Activated naive CD8-positive, alpha-beta T cell (primary cell): ENCODE measurements around the gene SAMD9.
A peak's percentile ranks its signal among the peaks of the same experiment; 100 is the strongest.
"Not testable (repeated sequence)": the region's sequence is repeated elsewhere in the genome, so short reads cannot be mapped to it uniquely, and the experiment has no call there.

Experiments used
- H3K27ac Mint-ChIP-seq: one replicate; pipeline ENCODE4 v1.8.0; 2021; ENCODE audit warnings: mixed read lengths
- H3K27me3 Mint-ChIP-seq: one replicate; pipeline ENCODE4 v1.8.0; 2021; ENCODE audit warnings: mixed read lengths
- H3K36me3 Mint-ChIP-seq: one replicate; pipeline ENCODE4 v1.8.0; 2021; ENCODE audit warnings: mixed read lengths
- H3K4me1 Mint-ChIP-seq: one replicate; pipeline ENCODE4 v1.8.0; 2021; ENCODE audit warnings: low read depth, mixed read lengths
- H3K4me3 Mint-ChIP-seq: one replicate; pipeline ENCODE4 v1.8.0; 2021; ENCODE audit warnings: mild to moderate bottlenecking, mixed read lengths
- H3K9me3 Mint-ChIP-seq: one replicate; pipeline ENCODE4 v1.8.0; 2021; ENCODE audit warnings: low read depth, mixed read lengths

Gene SAMD9

DNA sequence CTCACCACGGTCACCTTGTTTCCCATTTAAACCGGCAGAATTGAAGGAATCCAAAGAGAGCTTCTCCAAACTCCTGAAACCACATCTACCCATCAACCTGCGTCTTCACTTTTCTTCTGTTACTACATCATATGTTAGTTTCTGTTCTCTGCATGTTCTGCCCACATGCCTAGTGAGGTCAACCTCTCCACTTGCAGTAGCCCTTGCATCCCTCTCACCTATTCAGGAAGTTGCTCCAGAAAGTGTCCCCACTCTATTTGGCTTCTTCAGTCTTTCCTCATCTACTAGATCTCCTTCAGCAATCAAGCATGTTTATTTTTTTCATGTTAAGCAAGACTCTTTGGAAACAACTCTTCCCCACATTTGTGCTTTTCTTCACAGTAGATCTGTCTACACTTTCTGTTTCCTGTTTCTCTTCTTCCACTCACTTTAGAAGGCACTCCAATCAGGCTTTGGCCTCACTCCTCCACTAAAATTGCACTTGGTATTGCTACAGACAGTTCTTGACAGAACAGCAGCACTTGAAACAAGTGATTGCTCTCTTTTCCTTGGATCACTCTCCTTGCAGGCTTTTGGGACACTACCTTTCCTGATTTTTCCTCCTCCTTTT is 22.9 kb upstream of the SAMD9 start:
- no peak overlapping the region for H3K27ac Mint-ChIP-seq
- no peaks in the 10 kb centered on the region for H3K27me3 Mint-ChIP-seq
- no peak overlapping the region for H3K4me3 Mint-ChIP-seq
- peaks cover 42% of the 10 kb centered on the region for H3K36me3 Mint-ChIP-seq
- peaks cover 8% of the 10 kb centered on the region for H3K9me3 Mint-ChIP-seq
- peaks cover 7% of the 10 kb centered on the region for H3K4me1 Mint-ChIP-seq

GRCh38 chr7:93138576-93138975 is 20.8 kb upstream of the SAMD9 start:
- no peak overlapping the region for H3K27ac Mint-ChIP-seq
- peaks cover 48% of the 10 kb centered on the region for H3K36me3 Mint-ChIP-seq

GRCh38 chr7:93133005-93133404 is 15.2 kb upstream of the SAMD9 start:
- Mint-ChIP-seq H3K4me1 (no peaks in the 10 kb centered on the region), H3K9me3 (peaks cover 59% of the 10 kb centered on the region), H3K27me3 (no peaks in the 10 kb centered on the region), H3K27ac (no peak overlapping the region), H3K36me3 (peaks cover 40% of the 10 kb centered on the region), H3K4me3 (no peak overlapping the region)

More at GRCh38 chr7:93138576-93138975, 20.8 kb upstream of the SAMD9 start:
- peaks cover 27% of the 10 kb centered on the region for H3K9me3 Mint-ChIP-seq
- no peak overlapping the region for H3K4me3 Mint-ChIP-seq
- no peaks in the 10 kb centered on the region for H3K27me3 Mint-ChIP-seq
- no peaks in the 10 kb centered on the region for H3K4me1 Mint-ChIP-seq

GRCh38 chr7:93132216-93132615 is 14.4 kb upstream of the SAMD9 start:
- Mint-ChIP-seq H3K4me3 (no peak overlapping the region), H3K9me3 (peaks cover 57% of the 10 kb centered on the region), H3K36me3 (peaks cover 37% of the 10 kb centered on the region), H3K27ac (no peak overlapping the region), H3K4me1 (no peaks in the 10 kb centered on the region), H3K27me3 (no peaks in the 10 kb centered on the region)

GRCh38 chr7:93126954-93127353 is 9.2 kb upstream of the SAMD9 start:
- H3K27ac Mint-ChIP-seq, H3K4me3 Mint-ChIP-seq, H3K4me1 Mint-ChIP-seq, H3K27me3 Mint-ChIP-seq: not testable (repeated sequence)
- H3K9me3 Mint-ChIP-seq: peaks cover 33% of the 10 kb centered on the region
- H3K36me3 Mint-ChIP-seq: peaks cover 31% of the 10 kb centered on the region

GRCh38 chr7:93123532-93123931 is 5.8 kb upstream of the SAMD9 start:
- Mint-ChIP-seq H3K36me3 (peaks cover 34% of the 10 kb centered on the region), H3K9me3 (peaks cover 16% of the 10 kb centered on the region)
- not testable (repeated sequence) for H3K27ac Mint-ChIP-seq, H3K4me3 Mint-ChIP-seq, H3K4me1 Mint-ChIP-seq, H3K27me3 Mint-ChIP-seq

GRCh38 chr7:93120592-93121549 is 3.1 kb upstream of the SAMD9 start:
- H3K4me1 Mint-ChIP-seq: peaks cover 27% of the 10 kb centered on the region
- H3K9me3 Mint-ChIP-seq: peaks cover 14% of the 10 kb centered on the region
- H3K4me3 Mint-ChIP-seq: no peak overlapping the region
- H3K27ac Mint-ChIP-seq: no peak overlapping the region
- H3K27me3 Mint-ChIP-seq: no peaks in the 10 kb centered on the region
- H3K36me3 Mint-ChIP-seq: peaks cover 27% of the 10 kb centered on the region

DNA sequence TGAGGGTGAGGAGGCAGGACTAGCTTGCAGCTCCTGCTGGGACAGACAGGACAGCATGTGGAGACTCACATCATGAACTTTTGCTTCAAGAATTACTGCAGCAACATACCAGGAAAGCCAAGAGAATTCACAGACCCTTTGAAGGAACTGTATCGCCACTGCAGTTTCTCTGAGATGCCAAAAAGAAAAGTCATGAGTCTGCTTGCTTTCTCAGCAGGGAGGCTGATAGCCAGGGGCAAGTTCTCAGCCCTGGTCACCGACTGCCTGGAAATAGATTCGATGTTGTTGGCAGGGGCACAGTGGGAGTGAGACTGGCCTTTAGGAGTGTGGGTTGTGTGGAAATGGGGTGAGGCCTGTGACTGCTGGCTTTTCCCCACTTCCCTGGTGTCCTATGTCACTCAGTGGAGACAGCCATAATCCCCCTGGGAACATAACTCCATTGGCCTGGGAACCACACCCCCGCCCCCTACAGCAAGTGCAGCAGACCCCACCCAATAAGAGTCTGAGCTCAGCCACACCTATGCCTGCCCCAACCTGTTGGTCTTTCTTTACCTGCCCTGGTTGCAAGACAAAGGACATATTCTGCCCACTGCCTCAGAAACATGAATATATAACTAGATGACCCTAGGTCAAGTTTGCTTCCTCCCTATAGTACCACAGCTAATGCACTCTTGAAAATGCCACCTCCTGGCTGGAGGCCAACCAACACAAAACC is 1.6 kb upstream of the SAMD9 start:
- Mint-ChIP-seq H3K4me3 (no peak overlapping the region), H3K27ac (peak overlapping the region; percentile 19), H3K36me3 (peaks cover 26% of the 10 kb centered on the region), H3K4me1 (peaks cover 43% of the 10 kb centered on the region), H3K27me3 (no peaks in the 10 kb centered on the region), H3K9me3 (peaks cover 8% of the 10 kb centered on the region)

GRCh38 chr7:93117327-93117726 is 452 bp downstream of the SAMD9 start:
- Mint-ChIP-seq H3K27ac (peak overlapping the region; percentile 90), H3K4me3 (peak overlapping the region; percentile 87), H3K36me3 (peaks cover 35% of the 10 kb centered on the region), H3K27me3 (no peaks in the 10 kb centered on the region), H3K4me1 (peaks cover 59% of the 10 kb centered on the region), H3K9me3 (peaks cover 13% of the 10 kb centered on the region)

DNA sequence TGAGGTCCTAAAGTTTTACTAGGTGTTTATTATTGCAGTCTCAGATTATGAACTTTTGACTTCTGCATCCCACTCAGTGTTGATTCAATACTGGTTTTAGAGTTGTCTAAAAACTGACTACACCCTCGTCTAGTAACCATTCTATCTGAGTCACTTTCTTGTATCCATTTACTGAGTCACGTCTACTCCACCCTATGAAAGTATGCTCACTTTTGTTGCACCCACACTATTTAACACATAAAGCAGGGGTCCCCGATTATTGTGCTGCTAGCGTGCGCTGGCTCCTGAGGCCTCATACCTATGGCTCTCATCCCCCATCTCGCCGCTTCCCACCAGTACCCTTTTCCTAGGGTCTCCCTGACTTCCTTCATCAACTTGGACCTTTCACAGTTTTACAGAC is 2.0 kb downstream of the SAMD9 start:
- peak overlapping the region; percentile 90 for H3K27ac Mint-ChIP-seq
- no peaks in the 10 kb centered on the region for H3K27me3 Mint-ChIP-seq
- peak overlapping the region; percentile 87 for H3K4me3 Mint-ChIP-seq
- H3K4me1 Mint-ChIP-seq: peaks cover 67% of the 10 kb centered on the region
- H3K36me3 Mint-ChIP-seq: peaks cover 50% of the 10 kb centered on the region
- peaks cover 13% of the 10 kb centered on the region for H3K9me3 Mint-ChIP-seq

DNA sequence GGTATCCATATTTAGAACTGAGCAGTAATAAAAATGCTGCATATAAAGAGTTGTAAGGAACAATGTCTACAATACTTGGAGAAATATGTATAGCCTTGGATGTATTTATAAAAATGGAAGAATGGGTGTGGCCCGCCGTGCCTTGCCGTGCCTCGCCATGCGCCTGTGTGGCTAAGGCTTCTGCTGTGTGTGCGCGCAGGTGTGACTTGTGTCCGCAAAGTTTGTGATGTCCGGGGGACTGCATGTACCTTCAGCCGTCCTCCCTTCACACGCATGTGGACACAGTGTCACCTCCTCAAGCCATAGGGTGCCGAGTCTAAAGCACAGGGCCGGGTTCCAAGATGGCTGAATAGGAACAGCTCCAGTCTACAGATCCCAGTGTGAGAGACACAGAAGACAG is 9.8 kb downstream of the SAMD9 start:
- Mint-ChIP-seq H3K4me1 (peaks cover 18% of the 10 kb centered on the region), H3K36me3 (peaks cover 76% of the 10 kb centered on the region), H3K27ac (no peak overlapping the region), H3K9me3 (peaks cover 9% of the 10 kb centered on the region), H3K27me3 (no peaks in the 10 kb centered on the region), H3K4me3 (no peak overlapping the region)

- Mint-ChIP-seq H3K4me1 (no peaks in the 10 kb centered on the region), H3K27ac (no peak overlapping the region), H3K9me3 (peaks cover 15% of the 10 kb centered on the region), H3K27me3 (no peaks in the 10 kb centered on the region), H3K4me3 (no peak overlapping the region), H3K36me3 (peaks cover 7% of the 10 kb centered on the region)
These were observed 20.4 kb downstream of the SAMD9 start for GRCh38 chr7:93097388-93097787.

GRCh38 chr7:93092757-93093370 is 24.9 kb downstream of the SAMD9 start:
- Mint-ChIP-seq H3K4me1 (no peaks in the 10 kb centered on the region), H3K27ac (no peak overlapping the region), H3K4me3 (no peak overlapping the region), H3K36me3 (peaks cover 12% of the 10 kb centered on the region), H3K9me3 (peaks cover 16% of the 10 kb centered on the region), H3K27me3 (peaks cover 9% of the 10 kb centered on the region)

DNA sequence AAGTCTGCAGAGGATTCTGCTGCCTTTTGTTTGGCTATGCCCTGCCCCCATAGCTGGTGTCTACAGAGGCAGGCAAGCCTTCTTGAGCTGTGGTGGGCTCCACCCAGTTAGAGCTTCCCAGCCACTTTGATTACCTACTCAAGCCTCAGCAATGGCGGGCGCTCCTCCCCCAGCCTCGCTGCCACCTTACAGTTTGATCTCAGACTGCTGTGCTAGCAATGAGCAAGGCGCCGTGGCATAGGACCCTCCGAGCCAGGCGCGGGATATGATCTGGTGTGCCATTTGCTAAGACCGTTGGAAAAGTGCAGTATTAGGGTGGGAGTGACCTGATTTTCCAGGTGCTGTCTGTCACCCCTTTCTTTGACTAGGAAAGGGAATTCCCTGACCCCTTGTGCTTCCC is 44.4 kb downstream of the SAMD9 start:
- H3K4me1 Mint-ChIP-seq, H3K4me3 Mint-ChIP-seq, H3K27ac Mint-ChIP-seq, H3K9me3 Mint-ChIP-seq, H3K36me3 Mint-ChIP-seq: not testable (repeated sequence)
- H3K27me3 Mint-ChIP-seq: peaks cover 13% of the 10 kb centered on the region

DNA sequence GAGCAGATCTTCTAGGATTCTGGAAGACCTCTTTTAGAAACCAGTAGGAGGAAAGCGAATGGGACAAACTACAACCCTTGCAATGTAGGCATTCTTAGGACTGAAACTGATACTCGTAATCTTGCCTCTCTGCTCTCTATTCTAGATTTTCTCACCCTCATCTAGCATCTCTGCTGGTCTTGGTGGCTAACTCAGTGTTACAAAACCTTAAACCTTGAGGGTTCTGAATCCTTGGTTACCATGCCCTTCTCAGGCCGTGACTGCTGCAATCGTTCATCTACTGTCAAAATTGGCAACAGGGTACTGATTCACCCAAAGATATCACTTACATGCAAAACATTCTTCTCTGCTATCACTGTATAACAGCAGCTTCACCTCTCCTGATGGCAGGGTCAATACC is 55.2 kb downstream of the SAMD9 start:
- no peak overlapping the region for H3K4me3 Mint-ChIP-seq
- peaks cover 6% of the 10 kb centered on the region for H3K27me3 Mint-ChIP-seq
- no peaks in the 10 kb centered on the region for H3K9me3 Mint-ChIP-seq
- no peaks in the 10 kb centered on the region for H3K4me1 Mint-ChIP-seq
- no peak overlapping the region for H3K27ac Mint-ChIP-seq
- no peaks in the 10 kb centered on the region for H3K36me3 Mint-ChIP-seq
